B cell (primary cell): Measurements from ENCODE around the gene KCNK4. TPM values are rescaled to one million over a fixed set of nuclear protein-coding genes. Genes with fewer than 3 reads are reported as not detected.

Experiments
- polyA plus RNA-seq: library from polyadenylated mRNA; depleted of rRNA; stranded (reverse); fragments of >200 nt; gene quantifications from 2 replicates; pipeline ENCODE4 v1.2.3, GENCODE V29; 2012
- small RNA-seq: library from RNA; depleted of rRNA; stranded (forward); fragments of <200 nt; gene quantifications from one replicate; pipeline ENCODE3, GENCODE V24; 2012; ENCODE audit warnings: low replicate concordance, low read depth; ENCODE audit not compliant: insufficient read length
- total RNA-seq, 2 donors: library from RNA; stranded (reverse); fragments of 120-200 nt in 1 of 2; gene quantifications; 1 replicate in 1 of 2; 2 replicates in 1 of 2; pipeline versions ENCODE4 v1.2.3 to v1.2.4, GENCODE V29; 2013 to 2022

The KCNK4 gene
- total and polyA plus RNA-seq, 2 donors (not counting 1 experiment from before 2014, with no cell fraction given), result 0.32 TPM; not detected in 1

Small RNAs within 50 kb of the gene (small RNA-seq; reads per million reads assigned to genes)
- gene MIR7155 (not detected), gene RF00019 (not detected)

Other genes with a start within 250 kb of the KCNK4 start
- gene MACROD1, start 125.2 kb upstream of the KCNK4 start, total RNA-seq, result 6.8 and 8.6 TPM in 2 replicates
- 2.7 and 3.6 TPM in 2 replicates for gene MACROD1, start 125.2 kb upstream of the KCNK4 start, polyA plus RNA-seq
- 78.7 and 87.8 TPM in 2 replicates for gene STIP1, start 105.1 kb upstream of the KCNK4 start, total RNA-seq
- gene STIP1, start 105.1 kb upstream of the KCNK4 start, polyA plus RNA-seq, result 42.1 and 49.8 TPM in 2 replicates
- 96.2 and 106 TPM in 2 replicates for gene FERMT3, start 84.6 kb upstream of the KCNK4 start, total RNA-seq
- 152 and 170 TPM in 2 replicates for gene FERMT3, start 84.6 kb upstream of the KCNK4 start, polyA plus RNA-seq
- 59.6 and 62.0 TPM in 2 replicates for gene TRPT1, start 65.1 kb upstream of the KCNK4 start, total RNA-seq
- 112 and 145 TPM in 2 replicates for gene TRPT1, start 65.1 kb upstream of the KCNK4 start, polyA plus RNA-seq
- gene NUDT22, start 65.0 kb upstream of the KCNK4 start, total RNA-seq, result 97.2 and 104 TPM in 2 replicates
- gene NUDT22, start 65.0 kb upstream of the KCNK4 start, polyA plus RNA-seq, result 109 and 139 TPM in 2 replicates
- 65.9 and 74.4 TPM in 2 replicates for gene DNAJC4, start 60.8 kb upstream of the KCNK4 start, total RNA-seq
- gene DNAJC4, start 60.8 kb upstream of the KCNK4 start, polyA plus RNA-seq, result 93.1 and 105 TPM in 2 replicates
- 152 and 153 TPM in 2 replicates for gene VEGFB, start 56.7 kb upstream of the KCNK4 start, total RNA-seq
- gene VEGFB, start 56.7 kb upstream of the KCNK4 start, polyA plus RNA-seq, result 56.4 and 64.6 TPM in 2 replicates
- gene FKBP2, start 50.2 kb upstream of the KCNK4 start, total RNA-seq, result 23.7 and 25.7 TPM in 2 replicates
- gene FKBP2, start 50.2 kb upstream of the KCNK4 start, polyA plus RNA-seq, result 38.2 and 56.5 TPM in 2 replicates
- gene PPP1R14B, start 44.4 kb upstream of the KCNK4 start, total RNA-seq, result 39.2 and 41.2 TPM in 2 replicates
- gene PPP1R14B, start 44.4 kb upstream of the KCNK4 start, polyA plus RNA-seq, result 35.9 and 51.0 TPM in 2 replicates
- 7.6 and 8.1 TPM in 2 replicates for gene PLCB3, start 39.8 kb upstream of the KCNK4 start, total RNA-seq
- gene PLCB3, start 39.8 kb upstream of the KCNK4 start, polyA plus RNA-seq, result 2.7 and 3.0 TPM in 2 replicates
- 24.0 and 25.0 TPM in 2 replicates for gene BAD, start 6.6 kb upstream of the KCNK4 start, total RNA-seq
- 22.7 and 39.1 TPM in 2 replicates for gene BAD, start 6.6 kb upstream of the KCNK4 start, polyA plus RNA-seq
- gene GPR137, start 5.5 kb upstream of the KCNK4 start, total RNA-seq, result 62.5 and 66.1 TPM in 2 replicates
- gene GPR137, start 5.5 kb upstream of the KCNK4 start, polyA plus RNA-seq, result 49.9 and 58.8 TPM in 2 replicates
- not detected in 2 replicates for gene CATSPERZ, start 9.1 kb downstream of the KCNK4 start, total RNA-seq
- 0.39 TPM in 1 of 2 replicates, not detected in the other for gene CATSPERZ, start 9.1 kb downstream of the KCNK4 start, polyA plus RNA-seq
- 39.6 and 43.1 TPM in 2 replicates for gene ESRRA, start 14.2 kb downstream of the KCNK4 start, total RNA-seq
- 16.3 and 19.5 TPM in 2 replicates for gene ESRRA, start 14.2 kb downstream of the KCNK4 start, polyA plus RNA-seq
- gene TRMT112, start 26.3 kb downstream of the KCNK4 start, total RNA-seq, result 133 and 143 TPM in 2 replicates
- gene TRMT112, start 26.3 kb downstream of the KCNK4 start, polyA plus RNA-seq, result 203 and 231 TPM in 2 replicates
- gene PRDX5, start 26.8 kb downstream of the KCNK4 start, total RNA-seq, result 50.4 and 56.3 TPM in 2 replicates
- gene PRDX5, start 26.8 kb downstream of the KCNK4 start, polyA plus RNA-seq, result 95.5 and 96.9 TPM in 2 replicates
- 172 and 180 TPM in 2 replicates for gene CCDC88B, start 48.9 kb downstream of the KCNK4 start, total RNA-seq
- 208 and 230 TPM in 2 replicates for gene CCDC88B, start 48.9 kb downstream of the KCNK4 start, polyA plus RNA-seq
- 22.6 and 24.2 TPM in 2 replicates for gene RPS6KA4, start 67.9 kb downstream of the KCNK4 start, total RNA-seq
- 30.4 and 32.5 TPM in 2 replicates for gene RPS6KA4, start 67.9 kb downstream of the KCNK4 start, polyA plus RNA-seq